ENCODE measurements around the gene LOXHD1.

- TF ChIP-seq, protein P1, sequence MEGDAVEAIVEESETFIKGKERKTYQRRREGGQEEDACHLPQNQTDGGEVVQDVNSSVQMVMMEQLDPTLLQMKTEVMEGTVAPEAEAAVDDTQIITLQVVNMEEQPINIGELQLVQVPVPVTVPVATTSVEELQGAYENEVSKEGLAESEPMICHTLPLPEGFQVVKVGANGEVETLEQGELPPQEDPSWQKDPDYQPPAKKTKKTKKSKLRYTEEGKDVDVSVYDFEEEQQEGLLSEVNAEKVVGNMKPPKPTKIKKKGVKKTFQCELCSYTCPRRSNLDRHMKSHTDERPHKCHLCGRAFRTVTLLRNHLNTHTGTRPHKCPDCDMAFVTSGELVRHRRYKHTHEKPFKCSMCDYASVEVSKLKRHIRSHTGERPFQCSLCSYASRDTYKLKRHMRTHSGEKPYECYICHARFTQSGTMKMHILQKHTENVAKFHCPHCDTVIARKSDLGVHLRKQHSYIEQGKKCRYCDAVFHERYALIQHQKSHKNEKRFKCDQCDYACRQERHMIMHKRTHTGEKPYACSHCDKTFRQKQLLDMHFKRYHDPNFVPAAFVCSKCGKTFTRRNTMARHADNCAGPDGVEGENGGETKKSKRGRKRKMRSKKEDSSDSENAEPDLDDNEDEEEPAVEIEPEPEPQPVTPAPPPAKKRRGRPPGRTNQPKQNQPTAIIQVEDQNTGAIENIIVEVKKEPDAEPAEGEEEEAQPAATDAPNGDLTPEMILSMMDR (IDR thresholded peaks at IDR 0.05), result no peak
- TF ChIP-seq POLR2A (IDR thresholded peaks at IDR 0.05), result no peak
Observed at GRCh38 chr18:46427216-46427995, 229.6 kb downstream of the LOXHD1 start.
